ENCODE results near the gene EFNA5.

GRCh38 chr5:107516452-107517184 is 154.1 kb downstream of the EFNA5 start:
- no peak for TF ChIP-seq CTCF (IDR thresholded peaks at IDR 0.05; ENCODE audit: poor library complexity, severe bottlenecking)
- no peak for TF ChIP-seq RAD21 (conservative IDR thresholded peaks at IDR 0.05)
- no peak for TF ChIP-seq POLR2AphosphoS5 (IDR thresholded peaks at IDR 0.05)
- TF ChIP-seq EZH2 (IDR thresholded peaks at IDR 0.05; ENCODE audit: borderline replicate concordance, insufficient read depth, low read length, poor library complexity, severe bottlenecking): no peak
- TF ChIP-seq, protein P1, sequence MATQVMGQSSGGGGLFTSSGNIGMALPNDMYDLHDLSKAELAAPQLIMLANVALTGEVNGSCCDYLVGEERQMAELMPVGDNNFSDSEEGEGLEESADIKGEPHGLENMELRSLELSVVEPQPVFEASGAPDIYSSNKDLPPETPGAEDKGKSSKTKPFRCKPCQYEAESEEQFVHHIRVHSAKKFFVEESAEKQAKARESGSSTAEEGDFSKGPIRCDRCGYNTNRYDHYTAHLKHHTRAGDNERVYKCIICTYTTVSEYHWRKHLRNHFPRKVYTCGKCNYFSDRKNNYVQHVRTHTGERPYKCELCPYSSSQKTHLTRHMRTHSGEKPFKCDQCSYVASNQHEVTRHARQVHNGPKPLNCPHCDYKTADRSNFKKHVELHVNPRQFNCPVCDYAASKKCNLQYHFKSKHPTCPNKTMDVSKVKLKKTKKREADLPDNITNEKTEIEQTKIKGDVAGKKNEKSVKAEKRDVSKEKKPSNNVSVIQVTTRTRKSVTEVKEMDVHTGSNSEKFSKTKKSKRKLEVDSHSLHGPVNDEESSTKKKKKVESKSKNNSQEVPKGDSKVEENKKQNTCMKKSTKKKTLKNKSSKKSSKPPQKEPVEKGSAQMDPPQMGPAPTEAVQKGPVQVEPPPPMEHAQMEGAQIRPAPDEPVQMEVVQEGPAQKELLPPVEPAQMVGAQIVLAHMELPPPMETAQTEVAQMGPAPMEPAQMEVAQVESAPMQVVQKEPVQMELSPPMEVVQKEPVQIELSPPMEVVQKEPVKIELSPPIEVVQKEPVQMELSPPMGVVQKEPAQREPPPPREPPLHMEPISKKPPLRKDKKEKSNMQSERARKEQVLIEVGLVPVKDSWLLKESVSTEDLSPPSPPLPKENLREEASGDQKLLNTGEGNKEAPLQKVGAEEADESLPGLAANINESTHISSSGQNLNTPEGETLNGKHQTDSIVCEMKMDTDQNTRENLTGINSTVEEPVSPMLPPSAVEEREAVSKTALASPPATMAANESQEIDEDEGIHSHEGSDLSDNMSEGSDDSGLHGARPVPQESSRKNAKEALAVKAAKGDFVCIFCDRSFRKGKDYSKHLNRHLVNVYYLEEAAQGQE (IDR thresholded peaks at IDR 0.05; ENCODE audit: borderline replicate concordance): no peak
- no peak for TF ChIP-seq TAF1 (IDR thresholded peaks at IDR 0.05; ENCODE audit: low read depth)

Measured in neural cell (in vitro differentiated cells).